Cardiac muscle cell (in vitro differentiated cells and primary cell): ENCODE results near the gene RASSF5. TPM values are rescaled to one million over a fixed set of nuclear protein-coding genes. Genes with fewer than 3 reads are reported as not detected.
A peak's percentile ranks its signal among the peaks of the same experiment; 100 is the strongest.

Source experiments
- DNase-seq, 2 donors: peaks; one replicate each; pipeline versions ENCODE4 v3.0.0 to v3.0.0-alpha.2; 2010 to 2017; ENCODE audit warnings: low read depth in 1 of 2, low spot score in 1 of 2
- H3K27ac ChIP-seq: fragments of 200-600 bp; sonication (generic); 2 replicates; pipeline ENCODE4 v1.5.1; 2016
- H3K27me3 ChIP-seq: fragments of 200-600 bp; sonication (generic); 2 replicates; pipeline ENCODE4 v1.6.0; 2016; ENCODE audit warnings: control low read depth
- H3K36me3 ChIP-seq: fragments of 200-600 bp; sonication (generic); 2 replicates; pipeline ENCODE4 v1.5.1; 2016; ENCODE audit warnings: control low read depth
- H3K4me1 ChIP-seq: fragments of 200-600 bp; sonication (generic); 2 replicates; pipeline ENCODE4 v1.8.1; 2017; ENCODE audit warnings: low read depth, mild to moderate bottlenecking, mixed run types
- H3K4me3 ChIP-seq: fragments of 200-600 bp; sonication (generic); 2 replicates; pipeline ENCODE4 v1.5.1; 2016; ENCODE audit warnings: mild to moderate bottlenecking
- H3K9me3 ChIP-seq: fragments of 200-600 bp; sonication (generic); 2 replicates; pipeline ENCODE4 v1.5.1; 2017; ENCODE audit warnings: low read depth, mild to moderate bottlenecking, control low read depth
- polyA plus RNA-seq: library from polyadenylated mRNA; unstranded; fragments of >200 nt; fragmentation: Nextera tagmentation; extraction: Ambion mirVana; gene quantifications from 2 replicates; pipeline ENCODE4 v1.2.1, GENCODE V29; 2016
- total RNA-seq: library from RNA; depleted of rRNA; stranded (reverse); fragments of >200 nt; gene quantifications from 2 replicates; pipeline ENCODE4 v1.2.3, GENCODE V29; 2016
- TF ChIP-seq, protein P1 (sequence below): IDR thresholded peaks from 2 replicates; pipeline ENCODE4 v1.5.1; 2012; ENCODE audit warnings: low read depth, mild to moderate bottlenecking, low read length

Gene RASSF5
- total and polyA plus RNA-seq, 2 experiments from 2014 or later, result 40.9 to 50.7 TPM

DNA sequence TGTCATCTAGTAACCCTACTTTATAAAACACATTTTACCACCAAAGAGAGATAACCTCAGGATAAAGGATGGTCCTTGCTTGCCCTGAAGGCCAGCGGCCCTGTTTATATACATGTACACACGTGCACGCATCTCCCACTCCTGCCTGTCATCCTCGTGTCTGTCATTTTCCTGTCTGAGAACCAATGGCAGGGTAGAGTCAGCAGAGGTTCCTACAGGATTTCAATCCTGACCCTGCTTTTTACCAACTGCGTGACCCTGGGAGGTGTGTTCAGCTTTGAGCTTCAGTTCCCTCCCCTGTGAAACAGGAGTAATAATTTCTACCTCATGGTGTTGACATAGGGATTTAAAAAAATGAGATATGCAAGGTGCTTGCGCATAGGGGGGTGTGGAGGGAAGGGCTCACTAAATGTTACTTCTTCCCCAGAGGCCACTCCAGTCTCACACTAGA, 12.3 kb upstream of the RASSF5 start:
- no peaks in the 10 kb centered on the region for H3K9me3 ChIP-seq
- H3K27me3 ChIP-seq, result no peaks in the 10 kb centered on the region
- peaks cover 7% of the 10 kb centered on the region for H3K36me3 ChIP-seq
- no peak for DNase-seq
- peaks cover 14% of the 10 kb centered on the region for H3K4me1 ChIP-seq
- H3K4me3 ChIP-seq, result no peak overlapping the region
- H3K27ac ChIP-seq, result peak overlapping the region; percentile 41
- TF ChIP-seq, protein P1, sequence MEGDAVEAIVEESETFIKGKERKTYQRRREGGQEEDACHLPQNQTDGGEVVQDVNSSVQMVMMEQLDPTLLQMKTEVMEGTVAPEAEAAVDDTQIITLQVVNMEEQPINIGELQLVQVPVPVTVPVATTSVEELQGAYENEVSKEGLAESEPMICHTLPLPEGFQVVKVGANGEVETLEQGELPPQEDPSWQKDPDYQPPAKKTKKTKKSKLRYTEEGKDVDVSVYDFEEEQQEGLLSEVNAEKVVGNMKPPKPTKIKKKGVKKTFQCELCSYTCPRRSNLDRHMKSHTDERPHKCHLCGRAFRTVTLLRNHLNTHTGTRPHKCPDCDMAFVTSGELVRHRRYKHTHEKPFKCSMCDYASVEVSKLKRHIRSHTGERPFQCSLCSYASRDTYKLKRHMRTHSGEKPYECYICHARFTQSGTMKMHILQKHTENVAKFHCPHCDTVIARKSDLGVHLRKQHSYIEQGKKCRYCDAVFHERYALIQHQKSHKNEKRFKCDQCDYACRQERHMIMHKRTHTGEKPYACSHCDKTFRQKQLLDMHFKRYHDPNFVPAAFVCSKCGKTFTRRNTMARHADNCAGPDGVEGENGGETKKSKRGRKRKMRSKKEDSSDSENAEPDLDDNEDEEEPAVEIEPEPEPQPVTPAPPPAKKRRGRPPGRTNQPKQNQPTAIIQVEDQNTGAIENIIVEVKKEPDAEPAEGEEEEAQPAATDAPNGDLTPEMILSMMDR, result no peak

DNA sequence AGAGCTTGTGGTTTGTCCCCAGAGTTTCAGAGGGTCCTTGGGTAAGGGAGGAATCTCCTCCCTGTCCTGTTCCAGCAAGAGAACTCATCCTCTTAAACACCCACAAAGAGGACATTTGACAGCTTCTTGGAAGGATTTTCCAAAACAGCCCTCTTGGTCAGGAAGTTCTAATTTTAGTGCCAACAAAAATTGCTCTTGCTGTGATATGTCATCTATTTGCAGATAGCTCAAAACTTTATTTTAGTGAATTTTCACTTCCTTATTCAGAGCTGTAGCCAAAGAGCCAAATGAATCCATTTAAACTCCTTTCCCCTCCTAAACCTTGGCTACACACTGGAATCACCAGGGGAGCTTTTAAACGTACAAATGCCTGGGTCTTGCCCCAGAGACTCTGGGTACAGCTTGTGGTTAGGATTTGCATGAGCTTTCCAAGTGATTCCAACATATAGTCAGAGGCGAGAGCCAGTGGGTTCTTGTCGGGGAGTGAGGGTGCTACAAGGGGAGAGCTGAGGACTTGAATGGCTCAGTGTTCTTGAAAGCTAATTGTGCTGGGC, 11.8 kb upstream of the RASSF5 start:
- Histone ChIP-seq H3K4me3 (no peak overlapping the region), H3K36me3 (peaks cover 7% of the 10 kb centered on the region)

DNA sequence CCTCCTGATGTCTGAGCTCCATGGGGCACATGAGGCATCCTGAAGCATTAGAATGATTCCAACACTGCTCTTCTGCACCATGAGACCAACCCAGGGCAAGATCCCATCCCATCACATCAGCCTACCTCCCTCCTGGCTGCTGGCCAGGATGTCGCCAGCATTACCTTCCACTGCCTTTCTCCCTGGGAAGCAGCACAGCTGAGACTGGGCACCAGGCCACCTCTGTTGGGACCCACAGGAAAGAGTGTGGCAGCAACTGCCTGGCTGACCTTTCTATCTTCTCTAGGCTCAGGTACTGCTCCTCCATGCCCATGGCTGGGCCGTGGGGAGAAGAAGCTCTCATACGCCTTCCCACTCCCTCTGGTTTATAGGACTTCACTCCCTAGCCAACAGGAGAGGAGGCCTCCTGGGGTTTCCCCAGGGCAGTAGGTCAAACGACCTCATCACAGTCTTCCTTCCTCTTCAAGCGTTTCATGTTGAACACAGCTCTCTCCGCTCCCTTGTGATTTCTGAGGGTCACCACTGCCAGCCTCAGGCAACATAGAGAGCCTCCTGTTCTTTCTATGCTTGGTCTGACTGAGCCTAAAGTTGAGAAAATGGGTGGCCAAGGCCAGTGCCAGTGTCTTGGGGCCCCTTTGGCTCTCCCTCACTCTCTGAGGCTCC, 11.1 kb upstream of the RASSF5 start:
- Histone ChIP-seq H3K4me3 (no peak overlapping the region), H3K27me3 (no peaks in the 10 kb centered on the region), H3K36me3 (peaks cover 7% of the 10 kb centered on the region), H3K4me1 (peaks cover 13% of the 10 kb centered on the region), H3K27ac (no peak overlapping the region), H3K9me3 (no peaks in the 10 kb centered on the region)
- TF ChIP-seq, protein P1, result no peak
- no peak for DNase-seq

More for the DNA sequence above, 11.8 kb upstream of the RASSF5 start:
- TF ChIP-seq, protein P1, result no peak
- Histone ChIP-seq H3K9me3 (no peaks in the 10 kb centered on the region), H3K4me1 (peaks cover 10% of the 10 kb centered on the region), H3K27me3 (no peaks in the 10 kb centered on the region), H3K27ac (peak overlapping the region; percentile 41)
- peak in 1 of 2 donors; percentile 77 for DNase-seq

DNA sequence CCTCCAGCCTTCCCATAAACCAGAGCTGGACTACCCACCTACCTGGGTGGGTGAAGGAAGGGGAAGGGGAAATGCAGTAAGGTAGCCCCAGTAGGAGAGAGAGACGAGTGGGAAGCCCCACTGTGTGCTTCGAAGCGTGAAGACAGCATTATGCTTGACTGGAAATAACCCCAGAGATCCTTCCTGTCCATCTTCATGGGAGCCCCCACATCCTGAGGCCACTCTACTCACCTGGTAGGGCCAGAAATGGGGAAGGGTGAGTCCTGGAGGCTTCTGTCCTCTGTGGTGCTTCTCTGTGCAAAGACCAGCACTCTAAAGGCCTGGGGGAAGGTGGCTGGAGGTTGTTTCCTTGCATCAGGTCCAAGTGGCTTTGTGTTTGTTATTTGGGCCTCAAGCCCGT, 10.0 kb upstream of the RASSF5 start:
- Histone ChIP-seq H3K4me1 (peaks cover 21% of the 10 kb centered on the region), H3K27me3 (no peaks in the 10 kb centered on the region), H3K9me3 (no peaks in the 10 kb centered on the region), H3K4me3 (no peak overlapping the region), H3K27ac (no peak overlapping the region), H3K36me3 (peaks cover 4% of the 10 kb centered on the region)
- no peak for DNase-seq
- TF ChIP-seq, protein P1, result no peak

DNA sequence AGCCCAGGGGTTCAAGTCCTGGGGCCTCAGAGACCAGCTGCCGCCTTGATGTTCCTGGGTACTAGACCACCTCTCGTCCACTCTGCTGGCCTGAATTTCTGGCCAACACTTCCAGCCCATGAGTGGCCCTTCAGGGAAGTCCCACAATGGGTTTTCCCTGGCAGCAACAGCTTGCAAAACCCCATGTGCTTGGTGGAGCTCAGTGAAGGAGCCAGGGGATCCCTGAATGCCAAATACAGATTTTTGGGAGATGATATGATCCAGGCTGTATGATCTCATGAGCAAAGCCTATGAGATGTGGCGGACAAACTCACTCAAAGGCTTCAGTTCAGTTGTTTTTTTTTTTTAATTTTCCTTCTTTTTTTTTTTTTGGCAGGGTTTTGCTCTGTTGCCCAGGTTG, 9.6 kb upstream of the RASSF5 start:
- Histone ChIP-seq H3K9me3 (no peaks in the 10 kb centered on the region), H3K4me1 (peaks cover 22% of the 10 kb centered on the region), H3K27me3 (no peaks in the 10 kb centered on the region), H3K4me3 (no peak overlapping the region), H3K27ac (no peak overlapping the region), H3K36me3 (peaks cover under 1% of the 10 kb centered on the region)
- DNase-seq, result no peak
- TF ChIP-seq, protein P1, result no peak
